ENCODE data around the gene LRRC3C.

DNA sequence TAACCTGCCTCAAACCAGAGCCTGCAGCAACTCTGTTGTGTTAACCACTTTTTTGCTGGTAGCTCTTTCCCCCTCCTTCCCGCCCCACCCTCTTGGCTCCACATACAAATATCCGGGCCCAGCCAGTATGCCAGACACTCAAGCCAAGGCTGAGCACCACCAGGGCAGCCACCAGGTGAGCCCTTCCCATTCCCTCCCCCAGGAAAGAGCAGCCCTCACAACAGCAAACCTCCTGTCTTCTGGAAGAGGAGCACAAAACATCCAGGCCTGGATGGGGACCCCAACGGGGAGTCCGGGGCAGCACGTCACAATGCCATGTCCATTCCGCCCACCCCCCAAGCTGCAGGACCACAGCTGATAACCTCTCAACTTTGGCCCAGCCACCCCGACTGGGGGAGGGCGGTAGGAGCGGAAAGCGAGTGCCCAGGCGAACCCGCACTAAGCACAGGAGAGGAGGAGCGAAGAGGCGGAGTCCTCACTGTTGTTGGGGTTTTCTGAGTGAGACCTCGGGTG lies 888 bp upstream of the LRRC3C start:
- TF ChIP-seq POLR2A (IDR thresholded peaks at IDR 0.05) (no peak), CTCF (IDR thresholded peaks at IDR 0.05 in 8 of 11, conservative IDR thresholded peaks at IDR 0.05 in 3 of 11) (no peak)
